NCI-H748 (cell line): ENCODE results near the gene MRPS5.

ENCODE experiments used
- DNase-seq: peaks from one replicate; lab custom pipeline; 2025; ENCODE audit not compliant: unreplicated experiment; lab: John Stamatoyannopoulos, UW

The MRPS5 gene

GRCh38 chr2:95091885-95092555, 29.6 kb downstream of the MRPS5 start:
- DNase-seq: no peak

- no peak for DNase-seq
Measured at GRCh38 chr2:95087379-95087778, 34.2 kb downstream of the MRPS5 start.

- DNase-seq: no peak
Measured at GRCh38 chr2:95086017-95086416, 35.6 kb downstream of the MRPS5 start.

GRCh38 chr2:95082477-95082876, 39.1 kb downstream of the MRPS5 start:
- no peak for DNase-seq

GRCh38 chr2:95079199-95079683, 42.4 kb downstream of the MRPS5 start:
- DNase-seq: no peak

- DNase-seq: no peak
Measured at GRCh38 chr2:95077861-95078603, 43.6 kb downstream of the MRPS5 start.

- DNase-seq: peak; percentile 33
Measured at GRCh38 chr2:95077530-95077825, 44.1 kb downstream of the MRPS5 start.

- DNase-seq: peak; percentile 75
Measured at GRCh38 chr2:95076705-95077529, 44.7 kb downstream of the MRPS5 start.

GRCh38 chr2:95075440-95076132, 46.0 kb downstream of the MRPS5 start:
- no peak for DNase-seq

- no peak for DNase-seq
Measured at GRCh38 chr2:95074663-95075439, 46.8 kb downstream of the MRPS5 start.

- DNase-seq: no peak
Measured at GRCh38 chr2:95073856-95074662, 47.5 kb downstream of the MRPS5 start.

- no peak for DNase-seq
Measured at GRCh38 chr2:95072424-95072823, 49.2 kb downstream of the MRPS5 start.

- DNase-seq: no peak
Measured at GRCh38 chr2:95071856-95072255, 49.8 kb downstream of the MRPS5 start.

- no peak for DNase-seq
Measured at GRCh38 chr2:95069465-95069864, 52.1 kb downstream of the MRPS5 start.

GRCh38 chr2:95068256-95068655, 53.4 kb downstream of the MRPS5 start:
- DNase-seq: no peak

GRCh38 chr2:95063086-95063958, 58.3 kb downstream of the MRPS5 start:
- DNase-seq: no peak

- DNase-seq: peak; percentile 51
Measured at GRCh38 chr2:95062242-95063085, 59.1 kb downstream of the MRPS5 start.
